HG03378 (cell line): ENCODE measurements around the gene FXYD6.

Experiments
- ATAC-seq: cut with Tn5 transposase; IDR thresholded peaks from one replicate; pipeline ENCODE4 v1.9.1; 2021; ENCODE audit warnings: mild to moderate bottlenecking, moderate library complexity; ENCODE audit not compliant: unreplicated experiment

The FXYD6 gene

DNA sequence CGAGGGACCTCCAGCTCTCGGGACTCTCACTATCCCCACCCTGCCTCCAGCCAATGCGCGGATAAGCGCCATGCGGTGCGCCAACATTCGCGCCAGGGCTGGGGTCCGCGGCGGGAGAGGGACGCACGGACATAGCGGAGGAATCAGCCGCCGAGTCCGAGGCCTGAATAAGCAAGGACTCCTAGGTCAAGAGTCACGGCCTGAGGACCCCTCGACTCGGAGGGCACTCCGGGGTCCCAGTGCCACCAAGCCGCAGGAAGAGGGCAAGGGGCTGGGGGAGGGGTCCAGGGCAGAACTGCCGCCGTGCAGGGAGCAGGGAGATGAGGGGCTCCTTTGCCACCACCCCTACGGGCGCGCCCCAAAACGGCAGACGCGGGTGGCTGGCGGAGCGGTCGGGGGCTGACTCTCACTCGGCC, 80.0 kb downstream of the FXYD6 start:
- no peak for ATAC-seq

GRCh38 chr11:117795638-117796455, 80.6 kb downstream of the FXYD6 start:
- no peak for ATAC-seq

GRCh38 chr11:117794772-117795629, 81.5 kb downstream of the FXYD6 start:
- no peak for ATAC-seq

- no peak for ATAC-seq
Measured at GRCh38 chr11:117794135-117794534, 82.3 kb downstream of the FXYD6 start.

DNA sequence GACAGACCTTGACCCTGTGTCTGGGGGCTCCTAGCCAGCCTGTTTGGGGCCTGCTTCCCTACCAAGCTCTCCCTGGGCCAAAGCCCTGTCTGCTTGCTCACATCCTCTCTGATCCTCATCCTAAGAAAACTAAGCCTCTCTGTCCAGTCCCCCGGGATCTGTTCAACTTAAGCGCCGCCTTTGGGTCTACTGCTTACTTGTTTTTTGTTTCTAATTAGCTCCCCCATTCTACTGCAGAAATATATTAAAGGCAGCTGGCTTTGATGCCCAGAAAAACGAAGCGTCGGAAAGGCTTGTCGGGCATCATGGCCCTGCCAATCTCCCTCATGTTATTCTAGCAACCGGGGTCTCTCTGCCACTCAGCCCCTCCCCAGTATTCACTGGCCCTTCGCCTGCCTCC, 82.9 kb downstream of the FXYD6 start:
- no peak for ATAC-seq

- ATAC-seq: no peak
Measured at GRCh38 chr11:117792992-117793391, 83.5 kb downstream of the FXYD6 start.

DNA sequence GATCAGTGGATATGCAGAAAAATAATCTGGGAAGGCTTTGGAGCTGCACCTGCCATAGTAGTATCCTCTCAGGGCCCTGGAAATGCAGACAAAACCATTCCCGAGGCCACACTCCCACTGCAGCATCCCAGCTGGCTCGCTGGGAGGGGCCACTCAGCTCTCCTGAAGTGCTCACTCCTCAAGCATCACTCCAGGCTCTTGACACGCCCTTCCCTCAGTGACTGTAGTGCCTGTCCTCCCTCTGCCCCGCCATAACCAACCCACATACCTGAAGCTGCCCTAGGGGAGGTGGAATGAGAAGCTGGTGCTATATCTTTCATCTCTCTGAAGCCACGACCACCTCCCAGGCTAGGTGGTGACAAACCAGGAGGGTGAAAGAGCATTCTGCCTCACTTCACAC, 84.2 kb downstream of the FXYD6 start:
- no peak for ATAC-seq

DNA sequence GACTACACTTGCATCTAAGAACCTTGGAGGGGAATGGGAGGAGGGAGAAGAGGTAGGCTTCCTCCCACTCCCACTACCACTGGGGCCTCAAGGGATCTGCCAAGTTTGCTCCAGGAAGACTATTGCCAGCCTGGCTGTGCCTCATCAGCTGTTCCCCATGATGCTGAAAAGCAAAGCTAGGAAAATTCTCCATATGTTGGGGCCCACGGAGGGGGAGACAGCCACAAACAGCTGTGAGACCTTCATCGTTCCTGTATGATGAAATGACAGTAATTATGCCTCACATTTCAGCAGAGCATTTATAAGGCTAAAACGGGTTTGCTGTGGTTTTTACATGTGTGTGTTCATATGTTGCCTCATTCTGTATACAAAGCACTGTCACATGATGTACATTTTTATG, 86.2 kb downstream of the FXYD6 start:
- ATAC-seq: no peak

DNA sequence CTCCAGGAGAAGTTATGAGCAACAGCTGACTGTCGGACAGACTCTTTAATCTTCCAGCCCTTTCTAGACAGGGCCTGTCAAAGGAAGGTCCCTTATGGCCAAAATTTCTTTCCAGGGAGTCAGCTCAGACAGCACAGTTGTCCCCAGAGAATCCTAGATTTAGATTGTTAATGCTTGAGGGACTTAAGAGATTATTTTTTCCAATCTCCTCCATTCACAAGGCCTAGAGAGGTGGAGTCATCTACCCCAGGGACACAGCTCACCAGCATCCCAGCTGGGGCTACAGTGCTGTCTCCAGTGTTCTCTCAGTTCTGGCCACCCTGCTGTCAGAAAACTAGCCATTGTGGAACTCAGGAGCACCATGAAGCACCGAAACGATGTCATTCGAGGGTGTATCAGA, 87.2 kb downstream of the FXYD6 start:
- ATAC-seq: no peak
